ENCODE measurements around the gene LIG3. TPM values are rescaled to one million over a fixed set of nuclear protein-coding genes. Genes with fewer than 3 reads are reported as not detected.
A peak's percentile ranks its signal among the peaks of the same experiment; 100 is the strongest.

LIG3 gene
- total and polyA plus RNA-seq, 2 of the 13 experiments (the other 11 are each of a cell fraction or from before 2014, with no cell fraction given): 34.4 to 36.2 TPM

DNA sequence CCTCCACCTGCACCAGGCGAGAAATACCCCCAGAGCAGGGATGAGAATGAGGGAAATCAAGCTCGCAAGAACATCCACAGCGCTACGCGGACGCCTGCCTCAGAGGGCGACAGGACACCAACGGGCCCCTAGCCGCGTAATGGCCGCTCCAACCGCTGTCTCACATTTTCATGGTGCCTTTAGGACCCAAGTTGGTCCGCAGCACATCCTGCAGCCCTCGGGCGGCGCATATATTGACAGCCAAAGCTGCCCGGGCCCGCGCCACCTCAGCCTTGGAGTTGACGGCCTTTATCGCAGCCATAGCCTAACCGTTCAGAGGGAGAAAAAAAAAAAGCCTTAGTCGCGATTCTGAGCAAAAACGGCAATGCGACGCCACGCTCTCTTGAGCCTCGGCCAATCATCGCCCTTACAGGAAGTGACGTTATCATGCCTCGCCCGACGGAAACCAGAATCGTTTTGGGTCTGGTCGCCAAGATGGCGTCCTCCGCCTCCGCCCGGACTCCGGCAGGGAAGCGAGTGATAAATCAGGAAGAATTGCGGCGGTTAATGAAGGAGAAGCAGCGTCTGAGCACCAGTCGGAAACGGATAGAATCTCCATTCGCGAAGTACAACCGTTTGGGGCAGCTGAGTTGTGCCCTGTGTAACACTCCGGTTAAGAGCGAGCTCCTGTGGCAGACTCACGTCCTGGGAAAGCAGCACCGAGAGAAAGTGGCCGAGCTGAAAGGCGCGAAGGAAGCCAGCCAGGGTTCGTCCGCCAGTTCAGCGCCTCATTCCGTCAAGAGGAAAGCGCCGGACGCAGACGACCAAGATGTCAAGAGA, 19.0 kb upstream of the LIG3 start, which contains the start of the genes CCT6B and ZNF830 (continued):
- TF ChIP-seq, protein P1, sequence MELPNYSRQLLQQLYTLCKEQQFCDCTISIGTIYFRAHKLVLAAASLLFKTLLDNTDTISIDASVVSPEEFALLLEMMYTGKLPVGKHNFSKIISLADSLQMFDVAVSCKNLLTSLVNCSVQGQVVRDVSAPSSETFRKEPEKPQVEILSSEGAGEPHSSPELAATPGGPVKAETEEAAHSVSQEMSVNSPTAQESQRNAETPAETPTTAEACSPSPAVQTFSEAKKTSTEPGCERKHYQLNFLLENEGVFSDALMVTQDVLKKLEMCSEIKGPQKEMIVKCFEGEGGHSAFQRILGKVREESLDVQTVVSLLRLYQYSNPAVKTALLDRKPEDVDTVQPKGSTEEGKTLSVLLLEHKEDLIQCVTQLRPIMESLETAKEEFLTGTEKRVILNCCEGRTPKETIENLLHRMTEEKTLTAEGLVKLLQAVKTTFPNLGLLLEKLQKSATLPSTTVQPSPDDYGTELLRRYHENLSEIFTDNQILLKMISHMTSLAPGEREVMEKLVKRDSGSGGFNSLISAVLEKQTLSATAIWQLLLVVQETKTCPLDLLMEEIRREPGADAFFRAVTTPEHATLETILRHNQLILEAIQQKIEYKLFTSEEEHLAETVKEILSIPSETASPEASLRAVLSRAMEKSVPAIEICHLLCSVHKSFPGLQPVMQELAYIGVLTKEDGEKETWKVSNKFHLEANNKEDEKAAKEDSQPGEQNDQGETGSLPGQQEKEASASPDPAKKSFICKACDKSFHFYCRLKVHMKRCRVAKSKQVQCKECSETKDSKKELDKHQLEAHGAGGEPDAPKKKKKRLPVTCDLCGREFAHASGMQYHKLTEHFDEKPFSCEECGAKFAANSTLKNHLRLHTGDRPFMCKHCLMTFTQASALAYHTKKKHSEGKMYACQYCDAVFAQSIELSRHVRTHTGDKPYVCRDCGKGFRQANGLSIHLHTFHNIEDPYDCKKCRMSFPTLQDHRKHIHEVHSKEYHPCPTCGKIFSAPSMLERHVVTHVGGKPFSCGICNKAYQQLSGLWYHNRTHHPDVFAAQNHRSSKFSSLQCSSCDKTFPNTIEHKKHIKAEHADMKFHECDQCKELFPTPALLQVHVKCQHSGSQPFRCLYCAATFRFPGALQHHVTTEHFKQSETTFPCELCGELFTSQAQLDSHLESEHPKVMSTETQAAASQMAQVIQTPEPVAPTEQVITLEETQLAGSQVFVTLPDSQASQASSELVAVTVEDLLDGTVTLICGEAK (IDR thresholded peaks at IDR 0.05): peak; percentile 42; the same call in 1 of the 2 replicates
- TF ChIP-seq, protein P1 (CRISPR knock-in tag; IDR thresholded peaks at IDR 0.05): peak; percentile 74; the same call in 1 of the 2 replicates
- TF ChIP-seq ZNF101 (CRISPR knock-in tag; IDR thresholded peaks at IDR 0.05; ENCODE audit: borderline replicate concordance, low read depth) (no peak), AHDC1 (CRISPR knock-in tag; IDR thresholded peaks at IDR 0.05; ENCODE audit: borderline replicate concordance) (no peak), ZFYVE20 (CRISPR knock-in tag; IDR thresholded peaks at IDR 0.05; ENCODE audit: borderline replicate concordance, low read depth) (no peak), HMG20A (CRISPR knock-in tag; IDR thresholded peaks at IDR 0.05; ENCODE audit: borderline replicate concordance) (no peak), ZBTB8A (CRISPR knock-in tag; IDR thresholded peaks at IDR 0.05; ENCODE audit: borderline replicate concordance, low read depth) (no peak), PHF20 (CRISPR knock-in tag; IDR thresholded peaks at IDR 0.05) (peak; percentile 99), ISX (CRISPR knock-in tag; conservative IDR thresholded peaks at IDR 0.05) (0 out of 2 replicates have a peak, but pooled peaks have one; percentile 67)
- TF ChIP-seq, protein P2, sequence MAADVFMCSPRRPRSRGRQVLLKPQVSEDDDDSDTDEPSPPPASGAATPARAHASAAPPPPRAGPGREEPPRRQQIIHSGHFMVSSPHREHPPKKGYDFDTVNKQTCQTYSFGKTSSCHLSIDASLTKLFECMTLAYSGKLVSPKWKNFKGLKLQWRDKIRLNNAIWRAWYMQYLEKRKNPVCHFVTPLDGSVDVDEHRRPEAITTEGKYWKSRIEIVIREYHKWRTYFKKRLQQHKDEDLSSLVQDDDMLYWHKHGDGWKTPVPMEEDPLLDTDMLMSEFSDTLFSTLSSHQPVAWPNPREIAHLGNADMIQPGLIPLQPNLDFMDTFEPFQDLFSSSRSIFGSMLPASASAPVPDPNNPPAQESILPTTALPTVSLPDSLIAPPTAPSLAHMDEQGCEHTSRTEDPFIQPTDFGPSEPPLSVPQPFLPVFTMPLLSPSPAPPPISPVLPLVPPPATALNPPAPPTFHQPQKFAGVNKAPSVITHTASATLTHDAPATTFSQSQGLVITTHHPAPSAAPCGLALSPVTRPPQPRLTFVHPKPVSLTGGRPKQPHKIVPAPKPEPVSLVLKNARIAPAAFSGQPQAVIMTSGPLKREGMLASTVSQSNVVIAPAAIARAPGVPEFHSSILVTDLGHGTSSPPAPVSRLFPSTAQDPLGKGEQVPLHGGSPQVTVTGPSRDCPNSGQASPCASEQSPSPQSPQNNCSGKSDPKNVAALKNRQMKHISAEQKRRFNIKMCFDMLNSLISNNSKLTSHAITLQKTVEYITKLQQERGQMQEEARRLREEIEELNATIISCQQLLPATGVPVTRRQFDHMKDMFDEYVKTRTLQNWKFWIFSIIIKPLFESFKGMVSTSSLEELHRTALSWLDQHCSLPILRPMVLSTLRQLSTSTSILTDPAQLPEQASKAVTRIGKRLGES (CRISPR knock-in tag; IDR thresholded peaks at IDR 0.05; ENCODE audit: borderline replicate concordance): no peak

Data from HepG2 (cell line).